Mesendoderm (in vitro differentiated cells): Measurements from ENCODE around the gene IL22.
A peak's percentile ranks its signal among the peaks of the same experiment; 100 is the strongest.

Experiments used
- DNase-seq: peaks from one replicate; pipeline ENCODE4 v3.0.0; 2013
- H2AK5ac ChIP-seq: 2 replicates; pipeline ENCODE4 v1.6.1; 2013; ENCODE audit warnings: low read length, inconsistent platforms
- H2BK120ac ChIP-seq: 2 replicates; pipeline ENCODE4 v1.6.1; 2013; ENCODE audit warnings: low read depth, mild to moderate bottlenecking, low read length, moderate library complexity, mixed read lengths
- H2BK15ac ChIP-seq: replicated peaks from 2 replicates; pipeline ENCODE4 v1.6.1; 2013; ENCODE audit warnings: low read depth, mild to moderate bottlenecking, moderate library complexity
- H2BK5ac ChIP-seq: 2 replicates; pipeline ENCODE4 v1.6.1; 2013; ENCODE audit warnings: low read length, inconsistent platforms
- H3K18ac ChIP-seq: 2 replicates; pipeline ENCODE4 v1.6.1; 2013; ENCODE audit warnings: mild to moderate bottlenecking, low read length, mixed read lengths
- H3K23ac ChIP-seq: one replicate; pipeline ENCODE4 v1.6.1; 2013; ENCODE audit warnings: low read length
- H3K27ac ChIP-seq: 2 replicates; pipeline ENCODE4 v1.5.1; 2013; ENCODE audit warnings: low read depth, mild to moderate bottlenecking, inconsistent platforms, low read length, moderate library complexity
- H3K27me3 ChIP-seq: 2 replicates; pipeline ENCODE4 v1.6.1; 2013; ENCODE audit warnings: low read length, control low read depth, mild to moderate bottlenecking, inconsistent platforms; ENCODE audit not compliant: insufficient read depth, poor library complexity
- H3K36me3 ChIP-seq: 2 replicates; pipeline ENCODE4 v1.6.1; 2013; ENCODE audit warnings: low read length, inconsistent platforms; ENCODE audit not compliant: control insufficient read depth, insufficient read depth
- H3K4ac ChIP-seq: one replicate; pipeline ENCODE4 v1.6.1; 2013; ENCODE audit warnings: low read depth, mild to moderate bottlenecking, low read length, moderate library complexity
- H3K4me1 ChIP-seq: 2 replicates; pipeline ENCODE4 v1.6.1; 2013; ENCODE audit warnings: low read depth, low read length, inconsistent platforms; ENCODE audit not compliant: control insufficient read depth
- H3K4me2 ChIP-seq: 2 replicates; pipeline ENCODE4 v1.6.1; 2013; ENCODE audit warnings: low read length
- H3K4me3 ChIP-seq: 2 replicates; pipeline ENCODE4 v1.5.1; 2013; ENCODE audit warnings: mild to moderate bottlenecking, low read length
- H3K56ac ChIP-seq: one replicate; pipeline ENCODE4 v1.6.1; 2013; ENCODE audit warnings: low read length
- H3K79me1 ChIP-seq: 2 replicates; pipeline ENCODE4 v1.6.1; 2013; ENCODE audit warnings: low read length, inconsistent platforms
- H3K79me2 ChIP-seq: 2 replicates; pipeline ENCODE4 v1.6.1; 2013; ENCODE audit warnings: mild to moderate bottlenecking, low read length; ENCODE audit not compliant: control insufficient read depth, insufficient read depth
- H3K9ac ChIP-seq: 2 replicates; pipeline ENCODE4 v1.6.1; 2013; ENCODE audit warnings: low read length, inconsistent platforms
- H4K5ac ChIP-seq: one replicate; pipeline ENCODE4 v1.6.1; 2013; ENCODE audit warnings: low read length
- H4K8ac ChIP-seq: one replicate; pipeline ENCODE4 v1.6.1; 2013; ENCODE audit warnings: low read depth, mild to moderate bottlenecking, control low read depth, low read length, moderate library complexity
- WGBS: extraction: QIAGEN DNeasy Blood & Tissue Kit; methylation state at CpG from one replicate; pipeline ENCODE4 v1.1.7; 2013; ENCODE audit warnings: low lambda C conversion rate, missing lambda C conversion rate; ENCODE audit not compliant: insufficient coverage; ENCODE audit errors: extremely low coverage; 5-methylcytosine and 5-hydroxymethylcytosine counted together

The IL22 gene

GRCh38 chr12:68234140-68234539 is 19.3 kb downstream of the IL22 start:
- DNase-seq, result no peak
- Histone ChIP-seq H2BK15ac (no peak overlapping the region), H3K27me3 (no peaks in the 10 kb centered on the region), H3K56ac (no peak overlapping the region), H3K4me3 (no peak overlapping the region), H3K27ac (no peak overlapping the region), H2BK5ac (no peak overlapping the region), H3K4me2 (no peak overlapping the region), H3K23ac (no peak overlapping the region), H2AK5ac (no peak overlapping the region), H3K18ac (no peak overlapping the region), H3K79me2 (no peaks in the 10 kb centered on the region), H4K5ac (no peak overlapping the region), H3K9ac (no peak overlapping the region), H4K8ac (no peak overlapping the region), H3K4me1 (peaks cover 6% of the 10 kb centered on the region), H2BK120ac (no peak overlapping the region), H3K36me3 (no peaks in the 10 kb centered on the region), H3K79me1 (no peaks in the 10 kb centered on the region), H3K4ac (no peak overlapping the region)
- no CpG with 5 or more reads among the region's 2 CpGs for WGBS

- H3K36me3 ChIP-seq, result no peaks in the 10 kb centered on the region
- no peak overlapping the region for H3K4me2 ChIP-seq
- no peak overlapping the region for H3K9ac ChIP-seq
- H2BK120ac ChIP-seq, result no peak overlapping the region
- no peak overlapping the region for H3K23ac ChIP-seq
- no peak overlapping the region for H2BK15ac ChIP-seq
- no peak overlapping the region for H4K8ac ChIP-seq
- no peak overlapping the region for H3K18ac ChIP-seq
- no peak overlapping the region for H3K4ac ChIP-seq
- no peaks in the 10 kb centered on the region for H3K79me2 ChIP-seq
- H2AK5ac ChIP-seq, result no peak overlapping the region
- H3K56ac ChIP-seq, result no peak overlapping the region
- H3K4me3 ChIP-seq, result no peak overlapping the region
- no peak overlapping the region for H3K27ac ChIP-seq
- H3K27me3 ChIP-seq, result no peaks in the 10 kb centered on the region
- peak; percentile 82 for DNase-seq
- no peak overlapping the region for H4K5ac ChIP-seq
- WGBS, result no CpG with 5 or more reads among the region's 5 CpGs
- no peaks in the 10 kb centered on the region for H3K79me1 ChIP-seq
- no peak overlapping the region for H2BK5ac ChIP-seq
- peaks cover 6% of the 10 kb centered on the region for H3K4me1 ChIP-seq
Measured at GRCh38 chr12:68233498-68233897, 19.9 kb downstream of the IL22 start.

- Histone ChIP-seq H3K23ac (no peak overlapping the region), H3K4me3 (no peak overlapping the region), H3K79me2 (no peaks in the 10 kb centered on the region)
Measured at GRCh38 chr12:68231691-68232090, 21.7 kb downstream of the IL22 start.

GRCh38 chr12:68231229-68231628 is 22.2 kb downstream of the IL22 start:
- peaks cover 6% of the 10 kb centered on the region for H3K4me1 ChIP-seq

More at GRCh38 chr12:68231691-68232090, 21.7 kb downstream of the IL22 start:
- Histone ChIP-seq H3K18ac (no peak overlapping the region), H4K8ac (no peak overlapping the region), H3K36me3 (no peaks in the 10 kb centered on the region), H4K5ac (no peak overlapping the region), H2BK5ac (no peak overlapping the region), H3K4ac (no peak overlapping the region), H3K9ac (no peak overlapping the region), H3K4me2 (no peak overlapping the region), H2AK5ac (no peak overlapping the region), H3K27me3 (no peaks in the 10 kb centered on the region), H2BK120ac (no peak overlapping the region), H2BK15ac (no peak overlapping the region), H3K56ac (no peak overlapping the region), H3K79me1 (no peaks in the 10 kb centered on the region), H3K4me1 (peaks cover 6% of the 10 kb centered on the region), H3K27ac (no peak overlapping the region)
- DNase-seq, result no peak
- WGBS, result no CpG with 5 or more reads among the region's 3 CpGs

GRCh38 chr12:68229956-68230355 is 23.4 kb downstream of the IL22 start:
- Histone ChIP-seq H3K27ac (no peak overlapping the region), H3K56ac (no peak overlapping the region), H3K23ac (no peak overlapping the region), H2BK5ac (no peak overlapping the region), H3K27me3 (no peaks in the 10 kb centered on the region), H3K4me3 (no peak overlapping the region), H4K5ac (no peak overlapping the region), H2BK120ac (no peak overlapping the region), H3K18ac (no peak overlapping the region), H3K9ac (no peak overlapping the region), H2BK15ac (no peak overlapping the region), H3K4me2 (no peak overlapping the region), H2AK5ac (no peak overlapping the region), H3K79me2 (no peaks in the 10 kb centered on the region), H3K79me1 (no peaks in the 10 kb centered on the region), H3K4ac (no peak overlapping the region), H4K8ac (no peak overlapping the region), H3K36me3 (no peaks in the 10 kb centered on the region), H3K4me1 (peaks cover 6% of the 10 kb centered on the region)
- no peak for DNase-seq
- no CpG with 5 or more reads among the region's 2 CpGs for WGBS

More at GRCh38 chr12:68231229-68231628, 22.2 kb downstream of the IL22 start:
- H2BK120ac ChIP-seq, result no peak overlapping the region
- no peaks in the 10 kb centered on the region for H3K36me3 ChIP-seq
- H3K56ac ChIP-seq, result no peak overlapping the region
- no peak overlapping the region for H4K8ac ChIP-seq
- H2AK5ac ChIP-seq, result no peak overlapping the region
- no peak overlapping the region for H3K4ac ChIP-seq
- H3K23ac ChIP-seq, result no peak overlapping the region
- no peak overlapping the region for H3K18ac ChIP-seq
- DNase-seq, result no peak
- no peaks in the 10 kb centered on the region for H3K79me1 ChIP-seq
- no peak overlapping the region for H3K27ac ChIP-seq
- no peaks in the 10 kb centered on the region for H3K27me3 ChIP-seq
- H3K4me2 ChIP-seq, result no peak overlapping the region
- H3K4me3 ChIP-seq, result no peak overlapping the region
- H2BK15ac ChIP-seq, result no peak overlapping the region
- no peak overlapping the region for H2BK5ac ChIP-seq
- H3K9ac ChIP-seq, result no peak overlapping the region
- no peaks in the 10 kb centered on the region for H3K79me2 ChIP-seq
- no peak overlapping the region for H4K5ac ChIP-seq

- no peak overlapping the region for H4K8ac ChIP-seq
- no peak overlapping the region for H3K9ac ChIP-seq
- H2AK5ac ChIP-seq, result no peak overlapping the region
- no peak overlapping the region for H2BK120ac ChIP-seq
- no peaks in the 10 kb centered on the region for H3K4me1 ChIP-seq
- no peak overlapping the region for H4K5ac ChIP-seq
- H3K4ac ChIP-seq, result no peak overlapping the region
- H2BK5ac ChIP-seq, result no peak overlapping the region
- no peak overlapping the region for H2BK15ac ChIP-seq
- WGBS, result no CpG with 5 or more reads among the region's 3 CpGs
- DNase-seq, result no peak
- H3K79me1 ChIP-seq, result no peaks in the 10 kb centered on the region
- H3K4me2 ChIP-seq, result no peak overlapping the region
- no peak overlapping the region for H3K27ac ChIP-seq
- no peak overlapping the region for H3K18ac ChIP-seq
- no peak overlapping the region for H3K4me3 ChIP-seq
- no peaks in the 10 kb centered on the region for H3K79me2 ChIP-seq
- H3K23ac ChIP-seq, result no peak overlapping the region
- no peak overlapping the region for H3K56ac ChIP-seq
- H3K27me3 ChIP-seq, result no peaks in the 10 kb centered on the region
- no peaks in the 10 kb centered on the region for H3K36me3 ChIP-seq
Measured at GRCh38 chr12:68227356-68227755, 26.0 kb downstream of the IL22 start.
